NCI-H748 treated with DMSO at 0.1 percent for 48 hours (cell line): ENCODE results near the gene NINJ2.
"Not testable (repeated sequence)": the region's sequence is repeated elsewhere in the genome, so short reads cannot be mapped to it uniquely, and the experiment has no call there.

ENCODE experiments used
- DNase-seq: peaks from one replicate; lab custom pipeline; 2025; lab: John Stamatoyannopoulos, UW

Gene NINJ2, protein sequence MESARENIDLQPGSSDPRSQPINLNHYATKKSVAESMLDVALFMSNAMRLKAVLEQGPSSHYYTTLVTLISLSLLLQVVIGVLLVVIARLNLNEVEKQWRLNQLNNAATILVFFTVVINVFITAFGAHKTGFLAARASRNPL

DNA sequence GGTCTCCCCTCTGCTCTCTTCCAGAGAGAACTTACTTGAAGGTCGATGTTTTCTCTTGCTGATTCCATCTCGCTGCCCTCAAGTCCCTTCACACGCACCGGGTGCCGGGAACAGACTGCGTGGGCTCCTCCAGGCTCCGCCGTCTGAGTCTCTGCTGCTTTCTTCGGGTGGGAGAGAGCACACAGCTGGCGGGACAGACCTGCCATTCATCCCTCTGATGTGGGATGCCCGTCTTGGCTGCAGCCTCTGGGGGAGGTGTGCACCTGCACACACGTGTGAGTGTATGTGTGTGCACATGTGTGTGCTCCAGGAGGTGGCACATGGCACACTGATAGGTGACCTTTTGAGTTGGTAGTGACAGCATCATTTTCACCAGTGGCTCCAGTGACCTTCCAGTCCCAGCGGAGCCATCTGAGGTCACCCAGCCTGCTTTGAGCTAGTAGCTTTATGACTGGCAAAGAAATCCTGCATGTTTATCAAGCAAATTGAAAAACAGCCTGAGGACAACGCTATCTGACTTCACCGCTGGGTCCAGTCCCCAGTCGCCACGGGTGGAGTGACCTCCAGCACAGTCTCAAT, at the start of gene NINJ2:
Gene NINJ2, minus strand, starts transcription at position 153 of the 579 bp plus-strand sequence. Its CDS starts 85 bp downstream, at position 68.
- no peak for DNase-seq

DNA sequence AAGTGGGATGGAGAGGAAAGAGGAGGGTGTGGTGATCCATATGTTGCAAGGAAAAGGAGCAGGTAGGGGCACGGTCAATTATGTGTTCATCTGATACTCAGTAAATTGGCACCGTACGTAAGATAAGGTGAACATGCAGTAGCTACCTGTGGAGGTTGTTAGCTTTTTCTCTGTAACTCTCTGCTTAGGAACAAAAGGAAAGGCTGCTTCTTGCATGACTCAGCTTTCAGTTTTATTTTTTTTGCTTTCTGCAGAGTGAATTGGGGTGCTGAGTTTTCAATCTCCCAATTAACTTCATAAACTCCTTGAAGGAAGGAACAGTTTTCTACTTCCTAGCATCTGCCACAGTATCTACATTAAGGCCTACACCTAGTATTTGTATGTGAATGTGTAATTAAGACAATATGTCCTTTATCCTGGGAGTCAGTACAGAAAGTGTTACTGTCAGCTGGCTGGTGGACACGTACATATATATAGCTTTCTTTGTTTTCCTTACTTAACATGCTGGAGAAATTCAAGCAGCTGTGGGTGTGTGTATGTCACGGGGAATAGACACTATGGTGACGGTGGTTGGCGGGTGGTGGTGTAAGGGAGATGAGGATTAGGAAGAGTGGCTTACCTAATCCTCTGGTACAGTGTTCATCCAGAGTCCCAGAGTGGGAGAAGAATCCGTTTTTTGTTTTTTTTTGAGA, 49.1 kb upstream of the NINJ2 start:
- no peak for DNase-seq

DNA sequence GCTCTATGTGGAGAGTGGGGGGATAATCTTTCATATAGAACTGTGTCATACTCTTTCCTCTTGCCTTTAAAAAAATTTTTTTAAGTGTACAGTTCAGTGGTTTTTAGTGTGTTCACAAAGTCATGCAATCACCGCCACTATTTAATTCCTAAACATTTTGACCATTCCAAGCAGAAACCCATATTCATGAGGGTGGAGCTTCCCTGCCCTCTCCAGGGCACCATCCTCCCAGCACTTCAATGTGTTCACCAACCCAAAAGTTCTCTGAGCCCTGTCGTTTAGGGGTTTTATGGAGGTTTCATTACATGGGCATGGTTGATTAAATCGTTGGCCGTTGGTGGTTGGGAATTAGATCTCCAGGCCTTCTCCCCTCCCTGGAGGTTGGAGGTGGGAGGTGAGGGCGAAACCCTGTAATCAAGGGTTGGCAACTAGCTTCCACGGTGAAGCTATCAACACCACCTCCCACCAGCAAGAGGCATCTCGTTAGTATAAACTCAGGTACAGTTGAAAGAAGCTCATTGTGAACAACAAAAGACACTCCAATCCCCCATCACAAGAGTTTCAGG, 46.3 kb upstream of the NINJ2 start:
- no peak for DNase-seq

DNA sequence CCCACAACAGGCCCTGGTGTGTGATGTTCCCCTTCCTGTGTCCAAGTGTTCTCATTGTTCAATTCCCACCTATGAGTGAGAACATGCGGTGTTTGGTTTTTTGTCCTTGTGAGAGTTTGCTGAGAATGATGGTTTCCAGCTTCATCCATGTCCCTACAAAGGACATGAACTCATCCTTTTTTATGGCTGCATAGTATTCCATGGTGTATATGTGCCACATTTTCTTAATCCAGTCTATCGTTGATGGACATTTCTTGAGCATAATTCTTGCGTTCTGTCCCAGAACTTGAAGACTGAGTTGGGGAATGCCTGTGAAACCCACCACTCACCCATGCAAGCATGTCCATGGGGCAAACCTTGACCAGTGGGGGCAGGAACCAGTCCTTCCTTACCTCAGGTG, 44.8 kb upstream of the NINJ2 start:
- DNase-seq, result not testable (repeated sequence)

GRCh38 chr12:704516-705242, 41.4 kb upstream of the NINJ2 start:
- DNase-seq, result no peak

GRCh38 chr12:701896-702539, 38.8 kb upstream of the NINJ2 start:
- DNase-seq, result no peak

DNA sequence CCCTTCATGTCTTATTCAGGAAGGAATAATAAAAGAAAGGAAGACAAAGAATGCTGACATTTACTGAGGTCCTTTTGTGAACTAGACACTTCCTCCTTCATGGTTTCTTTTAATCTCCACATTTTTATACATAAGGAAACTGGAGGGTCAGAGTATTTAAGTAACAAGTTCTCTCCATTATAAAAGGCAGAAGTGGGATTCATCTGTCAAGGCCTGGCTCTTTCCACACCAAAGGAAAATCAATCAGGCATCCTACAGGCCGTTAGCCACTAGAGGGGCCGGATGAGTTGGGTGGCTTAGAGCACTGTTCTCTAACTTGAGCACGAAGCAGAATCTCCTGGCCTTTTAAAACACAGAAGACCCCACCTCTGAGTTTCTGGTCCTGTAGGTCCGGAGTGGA, 36.8 kb upstream of the NINJ2 start:
- no peak for DNase-seq

- DNase-seq, result not testable (repeated sequence)
Measured at GRCh38 chr12:698222-698621, 35.0 kb upstream of the NINJ2 start.

GRCh38 chr12:697481-697880, 34.2 kb upstream of the NINJ2 start:
- no peak for DNase-seq

DNA sequence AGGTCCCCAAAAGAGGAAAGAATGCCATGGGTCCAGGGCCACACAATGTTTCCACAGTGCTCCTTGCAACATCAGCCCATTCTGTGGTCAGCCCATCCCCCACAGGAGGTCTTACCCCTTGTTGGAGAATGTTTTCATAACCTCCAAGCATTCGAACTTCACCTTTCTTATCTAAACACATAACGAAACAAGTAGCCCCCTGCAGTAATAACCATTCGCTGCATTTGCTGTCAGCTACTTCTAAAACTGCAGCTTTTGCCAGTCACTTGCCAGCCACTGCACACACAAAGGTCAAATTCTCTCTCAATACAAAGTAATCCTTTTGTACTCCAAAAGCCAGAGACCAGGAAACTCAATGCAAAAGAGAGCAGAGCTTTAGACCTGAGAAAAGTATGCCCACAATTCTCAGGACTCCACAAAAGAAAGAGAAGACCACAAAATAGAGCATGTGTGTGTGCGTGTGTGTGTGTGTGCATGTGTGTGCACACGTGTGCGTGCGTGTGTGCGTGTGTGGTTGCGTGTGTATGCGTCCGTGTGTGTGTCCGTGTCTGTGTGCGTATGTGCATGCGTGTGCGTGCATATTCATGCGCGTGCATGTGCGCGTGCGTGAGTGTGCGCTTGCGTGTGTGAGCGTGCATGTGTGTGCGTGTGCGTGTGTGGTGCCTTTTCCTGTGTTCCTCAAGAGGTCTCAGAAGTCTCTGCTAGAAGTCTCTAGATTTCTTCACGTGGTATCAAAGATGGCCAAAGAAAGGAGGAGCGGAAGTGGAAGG, 31.7 kb upstream of the NINJ2 start:
- no peak for DNase-seq

GRCh38 chr12:693934-694533, 30.8 kb upstream of the NINJ2 start:
- DNase-seq, result no peak

GRCh38 chr12:692274-692673, 29.0 kb upstream of the NINJ2 start:
- no peak for DNase-seq

DNA sequence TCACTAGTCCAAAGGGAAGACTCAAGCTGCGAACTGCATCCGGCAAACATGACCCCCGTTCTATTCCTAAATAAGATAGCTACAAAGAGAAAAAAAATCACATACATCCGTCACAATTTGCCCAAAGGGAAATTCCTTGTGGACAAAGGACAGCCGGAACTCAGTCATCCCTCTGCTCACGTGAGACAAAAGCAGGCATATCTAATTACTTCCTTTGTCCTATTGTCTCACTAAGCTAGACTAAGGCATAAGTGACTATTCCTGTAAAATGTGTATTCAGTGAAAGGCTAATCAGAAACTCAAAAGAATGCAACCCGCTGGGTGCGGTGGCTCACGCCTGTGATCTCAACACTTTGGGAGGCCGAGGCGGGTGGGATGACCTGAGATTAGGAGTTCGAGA, 27.2 kb upstream of the NINJ2 start:
- DNase-seq, result no peak

DNA sequence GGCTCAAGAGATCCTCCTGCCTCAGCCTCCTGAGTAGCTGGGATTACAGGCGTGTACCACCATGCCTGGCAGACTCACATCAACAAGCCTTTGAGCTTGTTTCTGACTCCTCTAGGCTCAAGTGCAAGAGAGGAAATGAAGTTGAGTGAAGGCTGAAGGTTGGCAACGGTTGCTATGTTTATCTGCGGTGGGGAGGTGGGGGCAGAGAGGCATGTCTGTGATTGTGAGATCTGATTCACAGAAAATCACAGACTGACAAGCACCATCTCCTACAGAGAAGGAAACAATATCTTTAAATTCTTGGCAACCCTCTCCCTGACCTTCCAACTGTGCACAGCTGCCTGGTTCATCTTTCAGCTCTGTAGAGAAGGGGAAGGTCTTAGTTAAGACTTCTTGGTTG, 22.1 kb upstream of the NINJ2 start:
- DNase-seq, result no peak

DNA sequence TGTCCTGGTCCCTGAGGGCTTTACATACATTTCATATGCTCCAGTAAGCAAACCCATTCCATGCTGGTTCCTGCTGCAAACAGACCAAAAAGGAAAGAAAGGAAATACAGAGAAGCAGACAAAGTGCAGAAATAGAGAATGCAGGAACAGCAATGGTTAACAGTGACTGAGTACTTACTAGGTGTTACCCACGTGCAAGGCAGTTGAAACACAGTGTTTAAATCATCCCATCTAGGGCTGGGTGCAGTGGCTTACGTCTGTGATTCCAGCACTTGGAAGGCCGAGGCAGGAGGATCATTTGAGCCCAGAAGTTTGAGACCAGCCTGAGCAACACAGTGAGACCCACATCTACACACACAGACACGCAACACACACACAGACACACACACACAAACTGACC, 21.2 kb upstream of the NINJ2 start:
- no peak for DNase-seq

DNA sequence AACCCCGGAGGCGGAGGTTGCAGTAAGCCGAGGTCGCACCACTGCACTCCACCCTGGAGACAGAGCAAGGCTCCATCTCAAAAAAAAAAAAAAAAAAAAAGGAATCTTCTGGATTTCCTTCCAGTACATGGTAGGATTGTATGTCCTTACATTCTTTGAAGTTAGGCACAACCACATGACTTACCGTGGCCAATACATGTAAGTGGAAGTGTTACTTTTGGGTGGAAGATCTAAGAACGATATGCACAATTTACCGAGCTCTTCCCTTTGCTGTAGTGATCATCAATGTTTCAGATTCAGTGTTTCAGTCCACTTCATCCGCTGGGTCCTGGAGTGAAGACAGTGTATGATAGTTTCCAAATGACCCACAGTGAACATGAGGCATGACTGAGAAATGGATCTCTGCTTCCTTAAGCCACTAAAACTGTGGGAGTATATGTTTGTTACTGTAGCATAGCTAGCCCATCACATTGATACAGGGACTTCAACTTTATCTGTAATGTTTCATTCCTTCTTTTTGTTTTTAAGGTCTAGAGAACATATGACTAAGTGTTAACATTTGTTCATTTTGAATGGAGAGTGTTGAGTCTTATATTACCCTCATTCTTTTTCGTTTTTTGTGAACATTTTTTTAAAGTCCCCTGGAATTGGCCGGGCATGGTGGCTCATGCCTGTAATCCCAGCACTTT, 18.5 kb upstream of the NINJ2 start:
- no peak for DNase-seq

DNA sequence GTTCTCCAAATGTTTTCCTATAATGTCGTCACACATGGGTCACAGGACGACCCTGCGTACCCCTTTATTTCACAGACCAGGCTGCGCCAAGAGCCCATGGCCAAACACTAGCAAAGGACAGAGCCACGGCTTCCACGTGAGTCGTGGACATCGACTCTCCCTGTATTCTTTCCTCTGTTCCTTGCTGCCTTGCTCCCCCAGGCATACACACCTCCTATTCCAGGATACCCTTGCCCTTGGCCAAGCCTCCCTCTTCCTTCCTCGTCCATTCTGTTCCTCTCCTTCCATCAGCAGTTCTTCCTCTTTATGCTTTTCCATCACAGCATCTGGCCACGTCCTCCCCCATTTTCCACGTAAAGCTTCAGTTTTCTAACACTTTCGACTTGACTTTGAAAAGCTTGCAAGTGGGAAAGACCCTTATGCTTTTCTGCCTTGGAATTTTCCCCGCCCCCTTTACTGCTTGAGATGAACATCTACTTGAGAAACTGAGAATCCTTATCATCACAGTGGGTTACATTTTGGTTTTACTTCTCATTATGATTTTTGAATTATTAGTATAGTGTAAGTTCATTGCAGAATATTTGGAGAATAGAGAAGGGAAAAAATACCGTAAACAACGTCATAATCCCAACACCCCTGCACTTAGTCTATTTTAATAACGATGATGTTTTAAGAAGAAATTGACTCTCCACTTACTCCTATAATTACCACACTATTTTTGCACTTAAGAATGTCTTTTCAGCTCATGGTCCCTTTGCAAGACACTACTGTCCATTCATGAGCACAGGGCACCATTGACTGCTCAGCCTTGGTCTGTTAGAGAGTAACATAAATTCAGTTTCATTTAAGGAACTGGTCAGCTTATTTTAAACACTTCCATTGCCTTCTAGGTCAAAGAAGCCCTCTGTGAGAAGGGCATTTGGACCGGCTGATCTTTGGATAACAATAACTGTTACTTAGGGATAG, 15.8 kb upstream of the NINJ2 start:
- DNase-seq, result no peak

DNA sequence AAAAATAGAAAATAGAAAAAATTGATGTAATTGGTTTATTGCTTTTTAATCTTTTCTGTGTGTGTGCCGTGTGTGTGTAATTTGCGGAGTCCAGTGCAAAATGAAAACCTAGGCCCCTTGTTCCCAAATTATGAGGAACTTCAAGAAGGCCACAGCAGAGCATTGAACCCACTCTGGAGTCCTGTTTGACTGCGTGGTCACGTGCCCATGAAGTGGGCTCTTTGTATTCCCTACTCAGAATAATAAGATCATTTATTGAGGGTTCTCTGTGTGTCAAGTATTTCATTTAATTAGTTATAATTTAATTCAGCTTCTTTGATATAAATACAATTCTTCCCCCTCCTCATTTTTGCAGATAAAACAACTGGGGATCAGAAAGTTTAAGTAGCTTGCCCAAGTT, 12.3 kb upstream of the NINJ2 start:
- no peak for DNase-seq

GRCh38 chr12:674272-674781, 11.1 kb upstream of the NINJ2 start:
- no peak for DNase-seq
